Adrenal gland (tissue), 12 donors: ENCODE data around the gene LGR5. TPM values are rescaled to one million over a fixed set of nuclear protein-coding genes. Genes with fewer than 3 reads are reported as not detected.
A peak's percentile ranks its signal among the peaks of the same experiment; 100 is the strongest.

Experiments
- DNase-seq, 7 donors: peaks; one replicate each; pipeline ENCODE4 v3.0.0-alpha.2; 2019 to 2020
- H3K27ac ChIP-seq, 5 donors: fragments of 200-600 bp; sonication (generic) in 4 of 5; 1 replicate in 3 of 5; 2 replicates in 2 of 5; pipeline versions ENCODE4 v1.5.1 to v1.8.0; 2016 to 2020; ENCODE audit warnings: mild to moderate bottlenecking in 1 of 5
- H3K27me3 ChIP-seq: fragments of 200-600 bp; 2 replicates; pipeline ENCODE4 v1.8.0; 2021
- H3K36me3 ChIP-seq, 2 donors: fragments of 200-600 bp; replicated peaks in 1 of 2; 1 replicate in 1 of 2; 2 replicates in 1 of 2; pipeline versions ENCODE4 v1.5.1 to v1.8.0; 2018 to 2022
- H3K4me1 ChIP-seq, 2 donors: fragments of 200-600 bp; replicated peaks in 1 of 2; 1 replicate in 1 of 2; 2 replicates in 1 of 2; pipeline versions ENCODE4 v1.5.1 to v1.8.0; 2018 to 2021
- H3K4me3 ChIP-seq, 4 donors: fragments of 200-600 bp; sonication (generic) in 3 of 4; one replicate each; pipeline ENCODE4 v1.5.1; 2016 to 2018
- H3K9me3 ChIP-seq, 3 donors: fragments of 200-600 bp; sonication (generic) in 1 of 3; replicated peaks in 1 of 3; 1 replicate in 2 of 3; 2 replicates in 1 of 3; pipeline versions ENCODE4 v1.5.1 to v1.8.0; 2016 to 2021
- POLR2A ChIP-seq, 2 donors: fragments of 450-650 bp; IDR thresholded peaks; one replicate each; pipeline ENCODE4 v1.6.1; 2017; ENCODE audit warnings: antibody characterized with exemption in 2 of 2, mild to moderate bottlenecking in 2 of 2, moderate library complexity in 1 of 2
- WGBS, 4 donors: extraction: QIAGEN DNeasy Blood & Tissue Kit in 2 of 4; methylation state at CpG; one replicate each; pipeline versions ENCODE4 v1.1.5 to v1.1.7; 2013 to 2017; 5-methylcytosine and 5-hydroxymethylcytosine counted together
- intact Hi-C, 2 donors: fragments of 100-400 bp; cut with DNase I; formaldehyde crosslinking; loops; one replicate each; pipeline versions ENCODE4 v1.14.1 to v1.15.0; 2022 to 2023
- polyA plus RNA-seq, 3 donors: library from polyadenylated mRNA; stranded (reverse); fragments of 200-250 nt in 2 of 3; fragments of 350-450 nt in 1 of 3; fragmentation: Illumina TruSeq in 1 of 3; extraction: RNeasy Lipid Tissue Mini Kit (QIAGEN cat#74804) in 1 of 3; gene quantifications; one replicate each; pipeline ENCODE4 v1.2.3, GENCODE V29; 2013 to 2014
- total RNA-seq, 9 donors: library from RNA; depleted of rRNA in 4 of 9; stranded (reverse); fragments of >200 nt in 4 of 9; fragments of 120-200 nt in 1 of 9; fragmentation: NEBNext Ultra II Directional in 1 of 9; extraction: Animal tissue kit (Norgen Biotek cat#: 25700) in 1 of 9; gene quantifications; one replicate each; pipeline versions ENCODE4 v1.1.0 to v1.2.4, GENCODE V29; 2013 to 2023
- TF ChIP-seq, protein P1 (sequence below), 6 experiments: fragments of 450-650 bp in 4 of 6; fragments of 200-600 bp in 2 of 6; sonication (generic) in 1 of 6; IDR thresholded peaks; 1 replicate in 5 of 6; 2 replicates in 1 of 6; pipeline versions ENCODE4 v1.5.1 to v1.8.0; 2016 to 2021; ENCODE audit warnings: antibody characterized with exemption in 6 of 6, mild to moderate bottlenecking in 2 of 6, moderate library complexity in 1 of 6
- donor health status: healthy with polysubstance abuse.
- donor health status: Bipolar disorder and iron deficiency.
- donor health status: DM: yes; HTN: yes; CAD: no.
- donor health status: DM: no; HTN: no; CAD: no.
- donor health status: DM: no; HTN: no; CAD: no.
- donor health status: DM: yes; HTN: yes; CAD: no.

Gene LGR5
- total and polyA plus RNA-seq, 12 donors, result 0.39 to 6.1 (median 2.1) TPM

DNA sequence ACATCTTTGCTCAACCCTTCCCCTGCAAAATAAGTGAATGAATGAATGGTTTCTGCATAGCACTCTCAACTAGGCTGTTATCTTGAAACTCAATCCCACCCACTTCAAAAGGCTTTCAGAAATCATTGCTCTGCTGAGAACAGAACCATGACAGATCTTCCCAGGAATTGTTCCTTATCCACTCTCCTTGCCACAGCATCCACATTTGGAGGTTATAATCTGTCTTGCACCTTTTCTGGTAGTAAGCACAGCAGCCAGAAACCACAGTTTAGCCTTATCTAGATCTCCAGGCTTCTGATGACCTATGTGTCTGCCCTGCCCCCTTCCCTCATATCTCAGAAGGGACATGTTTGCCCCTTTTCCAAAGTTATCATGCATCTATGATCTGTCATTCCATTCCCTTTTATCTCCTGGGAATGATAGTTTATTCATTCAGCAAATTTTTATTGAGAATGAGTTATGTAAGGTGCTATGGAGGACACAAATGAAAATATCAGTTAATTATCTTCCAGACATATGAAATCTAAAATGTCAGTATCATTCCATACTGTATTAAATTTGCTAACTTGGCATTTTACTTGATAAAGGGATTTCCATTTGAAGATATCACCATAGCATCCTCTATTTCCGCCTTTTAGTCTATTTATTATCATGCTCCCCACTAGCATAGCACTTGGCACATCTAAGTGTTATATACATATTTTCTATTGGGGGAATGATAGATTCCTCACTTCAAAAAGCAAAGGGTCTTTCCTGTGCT, 21.4 kb downstream of the LGR5 start:
- TF ChIP-seq, protein P1, sequence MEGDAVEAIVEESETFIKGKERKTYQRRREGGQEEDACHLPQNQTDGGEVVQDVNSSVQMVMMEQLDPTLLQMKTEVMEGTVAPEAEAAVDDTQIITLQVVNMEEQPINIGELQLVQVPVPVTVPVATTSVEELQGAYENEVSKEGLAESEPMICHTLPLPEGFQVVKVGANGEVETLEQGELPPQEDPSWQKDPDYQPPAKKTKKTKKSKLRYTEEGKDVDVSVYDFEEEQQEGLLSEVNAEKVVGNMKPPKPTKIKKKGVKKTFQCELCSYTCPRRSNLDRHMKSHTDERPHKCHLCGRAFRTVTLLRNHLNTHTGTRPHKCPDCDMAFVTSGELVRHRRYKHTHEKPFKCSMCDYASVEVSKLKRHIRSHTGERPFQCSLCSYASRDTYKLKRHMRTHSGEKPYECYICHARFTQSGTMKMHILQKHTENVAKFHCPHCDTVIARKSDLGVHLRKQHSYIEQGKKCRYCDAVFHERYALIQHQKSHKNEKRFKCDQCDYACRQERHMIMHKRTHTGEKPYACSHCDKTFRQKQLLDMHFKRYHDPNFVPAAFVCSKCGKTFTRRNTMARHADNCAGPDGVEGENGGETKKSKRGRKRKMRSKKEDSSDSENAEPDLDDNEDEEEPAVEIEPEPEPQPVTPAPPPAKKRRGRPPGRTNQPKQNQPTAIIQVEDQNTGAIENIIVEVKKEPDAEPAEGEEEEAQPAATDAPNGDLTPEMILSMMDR (IDR thresholded peaks at IDR 0.05), result no peak
- no peak for TF ChIP-seq POLR2A (IDR thresholded peaks at IDR 0.05)
- intact Hi-C loops, result no loop called here
- peaks cover 3% of the 10 kb centered on the region for H3K27me3 ChIP-seq
- H3K36me3 ChIP-seq, result no peaks in the 10 kb centered on the region
- H3K4me1 ChIP-seq, result no peaks in the 10 kb centered on the region
- no peak overlapping the region for H3K4me3 ChIP-seq
- no peak overlapping the region for H3K27ac ChIP-seq
- DNase-seq, result no peak
- no peaks in the 10 kb centered on the region for H3K9me3 ChIP-seq
- 82 to 91% (median 88%) methylated on average over 1 of the region's 1 CpG for WGBS, 4 donors

DNA sequence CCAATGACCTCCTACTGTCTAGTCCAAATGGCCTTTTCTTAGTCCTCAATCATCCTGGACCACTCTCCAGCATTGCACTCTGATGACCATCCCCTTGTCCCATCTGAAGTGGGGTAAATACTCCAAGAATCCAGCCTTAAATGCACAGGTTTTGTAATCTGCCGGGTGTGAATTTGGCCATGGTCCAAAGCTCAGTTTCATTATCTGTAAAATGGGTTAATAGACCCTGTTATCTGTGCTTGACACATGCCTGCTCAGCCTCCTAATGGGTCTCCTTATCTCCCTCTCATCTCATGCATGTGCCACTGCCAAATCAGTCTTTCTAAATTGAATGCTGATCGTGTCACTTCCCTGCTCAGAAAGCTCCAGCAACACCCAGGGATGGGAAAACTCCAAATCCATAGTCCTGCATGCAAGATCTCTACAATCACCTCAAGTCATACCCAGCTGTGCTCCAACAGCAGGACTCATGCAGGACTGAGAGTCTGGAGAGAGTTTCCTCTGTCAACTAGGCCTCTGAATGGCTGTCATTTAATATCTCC, 22.3 kb downstream of the LGR5 start:
- 82 to 88% (median 86%) methylated on average over 2 of the region's 2 CpGs for WGBS, 4 donors
- intact Hi-C loops, result no loop called here
- no peaks in the 10 kb centered on the region for H3K4me1 ChIP-seq
- no peaks in the 10 kb centered on the region for H3K36me3 ChIP-seq
- H3K9me3 ChIP-seq, result no peaks in the 10 kb centered on the region
- TF ChIP-seq, protein P1 (IDR thresholded peaks at IDR 0.05), result no peak
- TF ChIP-seq POLR2A (IDR thresholded peaks at IDR 0.05), result no peak
- no peak overlapping the region for H3K4me3 ChIP-seq
- DNase-seq, result no peak
- H3K27ac ChIP-seq, result no peak overlapping the region
- H3K27me3 ChIP-seq, result peaks cover 3% of the 10 kb centered on the region

DNA sequence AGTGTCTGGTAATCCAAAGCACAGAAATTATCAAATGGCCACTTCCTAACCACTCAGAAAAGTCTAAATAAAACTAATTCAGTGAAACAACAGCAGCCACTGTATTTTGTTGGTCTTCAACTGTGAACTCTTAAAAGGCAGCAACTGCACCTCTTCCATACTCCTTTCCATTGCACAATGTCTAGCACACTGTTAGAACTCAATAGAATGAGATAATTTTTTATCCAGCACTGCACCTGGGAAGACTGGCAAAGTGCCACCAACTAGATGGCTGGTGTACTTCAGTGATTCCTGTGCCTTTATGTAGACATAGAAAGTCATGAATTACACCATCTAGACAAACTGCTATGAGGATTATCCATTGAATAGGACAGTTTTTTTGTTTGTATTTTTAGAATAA, 26.2 kb downstream of the LGR5 start:
- DNase-seq, result no peak
- Histone ChIP-seq H3K36me3 (no peaks in the 10 kb centered on the region), H3K4me1 (no peaks in the 10 kb centered on the region), H3K9me3 (no peaks in the 10 kb centered on the region), H3K4me3 (no peak overlapping the region), H3K27me3 (peaks cover 3% of the 10 kb centered on the region), H3K27ac (no peak overlapping the region)
- no peak for TF ChIP-seq POLR2A (IDR thresholded peaks at IDR 0.05)
- TF ChIP-seq, protein P1 (IDR thresholded peaks at IDR 0.05), result no peak
- intact Hi-C loops, result no loop called here

DNA sequence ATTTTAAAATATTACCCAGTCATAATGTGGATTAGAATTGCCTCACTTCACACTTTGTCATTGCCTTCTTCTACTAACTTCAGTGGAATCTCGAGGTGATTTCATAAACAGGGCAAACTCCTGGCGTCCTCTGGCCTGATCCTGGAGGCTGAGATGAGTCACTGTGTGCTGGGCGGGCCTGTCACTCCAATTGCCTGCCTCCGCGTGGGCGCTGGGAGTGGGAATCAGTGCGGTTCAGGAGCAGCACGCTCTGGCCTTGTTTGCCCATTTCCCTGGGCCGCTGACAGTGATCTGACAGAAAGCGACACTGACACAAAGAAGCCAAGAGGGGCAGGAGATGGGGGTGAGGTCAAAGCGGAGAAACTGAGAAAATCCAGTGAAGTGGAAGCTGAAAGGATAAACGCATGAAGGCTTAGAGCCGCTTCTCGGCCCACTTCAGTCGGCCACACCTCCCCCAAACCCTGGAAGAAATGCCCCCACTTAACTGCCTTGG, 29.7 kb downstream of the LGR5 start:
- intact Hi-C loops, result no loop called here
- Histone ChIP-seq H3K36me3 (no peaks in the 10 kb centered on the region), H3K4me3 (no peak overlapping the region), H3K27me3 (peaks cover 3% of the 10 kb centered on the region), H3K9me3 (no peaks in the 10 kb centered on the region), H3K27ac (no peak overlapping the region), H3K4me1 (no peaks in the 10 kb centered on the region)
- peak in 6 of 7 donors; percentile 19 to 71 (median 58) for DNase-seq
- WGBS, 4 donors, result 58 to 64% (median 63%) methylated on average over 15 of the region's 15 CpGs
- TF ChIP-seq, protein P1 (IDR thresholded peaks at IDR 0.05), result no peak
- no peak for TF ChIP-seq POLR2A (IDR thresholded peaks at IDR 0.05)
